Prostate gland (tissue), 2 donors: Measurements from ENCODE around the gene GLIS1. TPM values are rescaled to one million over a fixed set of nuclear protein-coding genes. Genes with fewer than 3 reads are reported as not detected.

Experiments
- DNase-seq: peaks from one replicate; pipeline ENCODE4 v3.0.0-alpha.2; 2019; ENCODE audit warnings: low spot score
- H3K27ac ChIP-seq, 2 donors: fragments of 200-600 bp; sonication (generic); 2 replicates each; pipeline ENCODE4 v1.5.1; 2017 to 2019
- H3K27me3 ChIP-seq: fragments of 200-600 bp; sonication (generic); replicated peaks from 2 replicates; pipeline ENCODE4 v1.5.1; 2019; ENCODE audit not compliant: insufficient read depth
- H3K36me3 ChIP-seq, 2 donors: fragments of 200-600 bp; sonication (generic); 1 replicate in 1 of 2; 2 replicates in 1 of 2; pipeline versions ENCODE4 v1.5.1 to v1.8.1; 2017 to 2019
- H3K4me1 ChIP-seq: fragments of 200-600 bp; sonication (generic); replicated peaks from 2 replicates; pipeline ENCODE4 v1.5.1; 2019
- H3K4me3 ChIP-seq, 2 donors: fragments of 200-600 bp; sonication (generic); 2 replicates each; pipeline ENCODE4 v1.5.1; 2017 to 2019
- H3K9me3 ChIP-seq: fragments of 200-600 bp; sonication (generic); 2 replicates; pipeline ENCODE4 v1.5.1; 2017
- POLR2A ChIP-seq: fragments of 450-650 bp; IDR thresholded peaks from one replicate; pipeline ENCODE4 v1.6.1; 2016; ENCODE audit warnings: antibody characterized with exemption, mild to moderate bottlenecking
- POLR2AphosphoS5 ChIP-seq: sonication (generic); formaldehyde crosslinking; IDR thresholded peaks from one replicate; pipeline ENCODE4 v1.6.1; 2017; ENCODE audit warnings: antibody characterized with exemption
- WGBS: methylation state at CpG from one replicate; pipeline ENCODE4 v1.1.5; 2018; 5-methylcytosine and 5-hydroxymethylcytosine counted together
- intact Hi-C: fragments of 100-400 bp; cut with DNase I; formaldehyde crosslinking; loops from one replicate; pipeline ENCODE4 v1.14.2; 2022
- total RNA-seq, 2 donors: library from RNA; depleted of rRNA; stranded (reverse); fragments of >200 nt; gene quantifications; one replicate each; pipeline ENCODE4 v1.1.0, GENCODE V29; 2016
- TF ChIP-seq, protein P1 (sequence below), 4 experiments: fragments of 200-600 bp in 2 of 4; fragments of 450-650 bp in 2 of 4; sonication (generic) in 2 of 4; IDR thresholded peaks; 1 replicate in 3 of 4; 2 replicates in 1 of 4; pipeline ENCODE4 v1.5.1; 2016 to 2019; ENCODE audit warnings: antibody characterized with exemption in 4 of 4, mild to moderate bottlenecking in 2 of 4, moderate library complexity in 2 of 4

Gene GLIS1
- total RNA-seq, 2 donors from 2014 or later: 1.1 to 8.1 TPM

DNA sequence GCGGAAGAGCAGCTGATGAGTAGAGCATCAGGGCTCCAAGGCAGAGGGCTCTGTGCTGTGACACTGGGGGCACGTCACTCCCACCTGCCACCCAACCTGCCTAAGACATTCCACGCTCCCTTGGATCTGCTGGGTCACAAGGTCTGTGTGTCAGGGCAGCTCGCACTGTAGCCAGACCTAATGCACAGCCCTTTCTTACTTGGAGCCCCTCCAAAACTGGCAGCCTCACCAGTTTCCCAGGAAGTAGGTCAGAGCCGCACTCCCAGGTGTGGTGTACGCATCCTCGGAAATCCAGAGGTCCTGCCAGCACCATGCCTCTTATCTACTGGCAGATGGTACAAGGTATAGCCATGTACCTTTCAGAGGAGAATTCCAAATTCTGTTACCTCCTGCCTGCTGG, 257.5 kb downstream of the GLIS1 start:
- H3K36me3 ChIP-seq: no peaks in the 10 kb centered on the region
- no peaks in the 10 kb centered on the region for H3K9me3 ChIP-seq
- intact Hi-C loops: loop anchor here (10.0 kb wide), 1 partner anchor 353 kb away; the partner anchor contains the start of gene NDC1
- no peak overlapping the region for H3K27ac ChIP-seq
- no peaks in the 10 kb centered on the region for H3K27me3 ChIP-seq
- no peak for TF ChIP-seq POLR2A
- TF ChIP-seq, protein P1, sequence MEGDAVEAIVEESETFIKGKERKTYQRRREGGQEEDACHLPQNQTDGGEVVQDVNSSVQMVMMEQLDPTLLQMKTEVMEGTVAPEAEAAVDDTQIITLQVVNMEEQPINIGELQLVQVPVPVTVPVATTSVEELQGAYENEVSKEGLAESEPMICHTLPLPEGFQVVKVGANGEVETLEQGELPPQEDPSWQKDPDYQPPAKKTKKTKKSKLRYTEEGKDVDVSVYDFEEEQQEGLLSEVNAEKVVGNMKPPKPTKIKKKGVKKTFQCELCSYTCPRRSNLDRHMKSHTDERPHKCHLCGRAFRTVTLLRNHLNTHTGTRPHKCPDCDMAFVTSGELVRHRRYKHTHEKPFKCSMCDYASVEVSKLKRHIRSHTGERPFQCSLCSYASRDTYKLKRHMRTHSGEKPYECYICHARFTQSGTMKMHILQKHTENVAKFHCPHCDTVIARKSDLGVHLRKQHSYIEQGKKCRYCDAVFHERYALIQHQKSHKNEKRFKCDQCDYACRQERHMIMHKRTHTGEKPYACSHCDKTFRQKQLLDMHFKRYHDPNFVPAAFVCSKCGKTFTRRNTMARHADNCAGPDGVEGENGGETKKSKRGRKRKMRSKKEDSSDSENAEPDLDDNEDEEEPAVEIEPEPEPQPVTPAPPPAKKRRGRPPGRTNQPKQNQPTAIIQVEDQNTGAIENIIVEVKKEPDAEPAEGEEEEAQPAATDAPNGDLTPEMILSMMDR (IDR thresholded peaks at IDR 0.05): no peak
- TF ChIP-seq POLR2AphosphoS5: no peak
- 98% methylated on average over 7 of the region's 7 CpGs for WGBS
- H3K4me1 ChIP-seq: no peaks in the 10 kb centered on the region
- no peak overlapping the region for H3K4me3 ChIP-seq
- DNase-seq: no peak

DNA sequence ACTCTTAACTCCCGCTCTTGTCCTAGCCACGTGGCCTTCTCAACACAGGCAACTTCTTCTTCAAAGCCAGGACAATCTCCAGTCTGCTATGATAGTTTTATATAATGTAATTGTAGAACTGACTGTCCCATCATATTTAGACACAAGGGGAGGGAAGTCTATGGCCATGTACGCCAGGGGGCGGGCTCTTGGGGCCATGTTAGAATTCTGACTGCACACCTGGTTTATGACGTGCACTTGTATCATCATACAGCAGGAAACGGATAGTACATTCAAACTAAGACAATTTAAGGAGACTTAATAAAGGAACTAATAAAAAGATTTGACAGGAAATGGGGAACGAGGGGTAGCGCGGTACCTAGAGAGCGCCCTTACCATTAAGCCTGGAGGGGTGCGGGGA, 258.3 kb downstream of the GLIS1 start:
- TF ChIP-seq, protein P1 (IDR thresholded peaks at IDR 0.05): no peak
- TF ChIP-seq POLR2A (no peak), POLR2AphosphoS5 (no peak)
- Histone ChIP-seq H3K27ac (no peak overlapping the region), H3K9me3 (no peaks in the 10 kb centered on the region), H3K4me1 (no peaks in the 10 kb centered on the region), H3K4me3 (no peak overlapping the region), H3K27me3 (no peaks in the 10 kb centered on the region), H3K36me3 (no peaks in the 10 kb centered on the region)
- no peak for DNase-seq
- whole genome bisulfite sequencing: 88% methylated on average over 11 of the region's 11 CpGs
- intact Hi-C loops: loop anchor here (10.0 kb wide), 1 partner anchor 354 kb away; the partner anchor contains the start of gene NDC1

DNA sequence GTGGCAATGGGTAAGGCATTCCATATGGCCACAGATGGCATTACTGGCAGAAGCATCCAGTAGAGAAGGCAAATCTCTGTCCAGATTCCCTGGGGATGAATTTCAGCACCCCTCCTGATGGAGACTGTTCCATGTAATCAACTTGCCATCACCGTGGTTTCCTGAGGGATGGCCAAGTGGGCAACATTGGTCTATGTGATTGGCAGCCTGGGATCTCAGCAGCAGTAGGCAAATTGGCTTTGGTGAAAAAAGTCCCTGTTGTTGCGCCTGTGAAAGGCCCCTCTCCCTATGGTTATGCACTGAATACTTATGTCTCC, 260.5 kb downstream of the GLIS1 start:
- Histone ChIP-seq H3K27ac (no peak overlapping the region), H3K4me3 (no peak overlapping the region), H3K4me1 (no peaks in the 10 kb centered on the region), H3K36me3 (no peaks in the 10 kb centered on the region), H3K9me3 (no peaks in the 10 kb centered on the region), H3K27me3 (no peaks in the 10 kb centered on the region)
- WGBS: 93% methylated on average over 2 of the region's 2 CpGs
- TF ChIP-seq, protein P1 (IDR thresholded peaks at IDR 0.05): no peak
- TF ChIP-seq POLR2AphosphoS5 (no peak), POLR2A (no peak)
- DNase-seq: no peak
- intact Hi-C loops: no loop called here

DNA sequence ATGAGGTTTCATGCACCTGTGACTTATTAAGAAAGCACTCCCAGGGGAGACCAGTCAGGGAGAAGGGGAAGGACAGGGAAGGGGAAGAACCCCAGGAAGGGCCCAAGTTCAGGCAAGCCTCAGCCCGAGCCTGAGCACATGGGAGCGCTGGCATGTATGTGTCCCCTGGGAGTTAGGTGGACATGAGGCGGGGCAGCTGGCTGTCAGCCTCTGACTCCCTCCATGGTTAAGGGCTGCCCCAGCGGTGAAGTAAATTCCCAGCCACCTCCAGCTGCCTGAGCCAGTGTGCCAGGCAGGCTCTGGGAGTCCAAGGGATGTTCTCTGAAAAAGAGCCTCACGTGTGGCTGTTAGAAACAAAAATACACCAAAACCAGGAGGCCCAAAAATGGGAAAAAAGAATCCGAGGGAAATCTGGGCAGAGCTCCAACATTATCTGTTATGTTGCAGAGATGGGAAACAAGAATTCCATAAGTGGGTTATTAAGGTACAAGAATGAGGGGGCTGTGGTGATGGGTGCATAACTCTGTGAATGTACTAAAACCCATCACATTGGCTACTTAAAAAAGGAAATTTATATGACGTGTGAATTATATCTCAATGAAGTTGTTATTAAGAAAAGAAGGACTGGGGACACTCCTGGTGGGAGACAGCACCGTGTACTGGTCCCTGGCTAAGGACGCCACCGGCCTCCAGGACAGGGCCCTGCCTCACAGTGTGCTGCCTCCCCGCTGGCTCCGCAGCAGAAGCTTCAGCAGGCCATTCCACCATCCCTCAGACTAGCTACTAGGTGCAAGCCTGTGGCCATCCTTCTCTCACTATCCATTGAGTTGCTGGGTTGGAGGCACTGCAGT, 261.1 kb downstream of the GLIS1 start:
- WGBS: 77% methylated on average over 12 of the region's 12 CpGs
- Histone ChIP-seq H3K4me1 (no peaks in the 10 kb centered on the region), H3K4me3 (no peak overlapping the region), H3K27ac (no peak overlapping the region), H3K27me3 (no peaks in the 10 kb centered on the region), H3K36me3 (no peaks in the 10 kb centered on the region), H3K9me3 (no peaks in the 10 kb centered on the region)
- DNase-seq: no peak
- no peak for TF ChIP-seq POLR2A
- TF ChIP-seq, protein P1 (IDR thresholded peaks at IDR 0.05): no peak
- TF ChIP-seq POLR2AphosphoS5: no peak
- intact Hi-C loops: no loop called here

DNA sequence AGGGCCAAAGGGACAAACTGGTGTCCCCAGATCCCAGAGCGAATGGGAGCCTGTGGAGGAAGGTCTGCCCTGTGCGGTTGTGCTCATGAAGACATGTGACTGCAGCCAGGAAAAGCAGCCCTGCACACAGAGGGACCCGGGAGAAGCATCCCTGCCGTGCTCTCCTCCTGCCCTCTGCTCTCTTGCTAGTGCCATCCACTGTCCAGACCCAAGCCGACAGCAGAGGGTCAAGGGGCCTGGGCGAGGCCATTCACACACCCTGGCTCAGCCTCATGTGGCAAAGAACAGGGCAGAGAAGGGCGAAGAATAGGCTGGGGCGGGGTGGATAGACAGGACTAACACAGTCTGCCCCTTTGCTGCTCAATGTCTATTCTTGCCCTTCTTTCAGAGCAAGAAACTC, 262.4 kb downstream of the GLIS1 start:
- Histone ChIP-seq H3K4me1 (no peaks in the 10 kb centered on the region), H3K4me3 (no peak overlapping the region), H3K27me3 (no peaks in the 10 kb centered on the region), H3K36me3 (no peaks in the 10 kb centered on the region), H3K27ac (no peak overlapping the region), H3K9me3 (no peaks in the 10 kb centered on the region)
- no peak for DNase-seq
- TF ChIP-seq, protein P1 (IDR thresholded peaks at IDR 0.05): no peak
- 90% methylated on average over 8 of the region's 8 CpGs for WGBS
- intact Hi-C loops: no loop called here
